Naive B cell (primary cell): ENCODE measurements around the gene CPPED1. TPM values are rescaled to one million over a fixed set of nuclear protein-coding genes. Genes with fewer than 3 reads are reported as not detected.

ENCODE experiments used
- ATAC-seq, 2 donors: fragments of 150-1000 bp; cut with Tn5 transposase; 2 replicates each; pipeline ENCODE4 v1.10.0; 2021; ENCODE audit warnings: low read depth in 2 of 2, mild to moderate bottlenecking in 2 of 2, moderate library complexity in 2 of 2
- DNase-seq: peaks from one replicate; pipeline ENCODE4 v3.0.0; 2022
- H3K27ac Mint-ChIP-seq, 6 donors: one replicate each; pipeline ENCODE4 v1.8.0; 2020 to 2022; ENCODE audit warnings: mild to moderate bottlenecking in 6 of 6, mixed read lengths in 6 of 6, moderate library complexity in 5 of 6, inconsistent platforms in 2 of 6
- H3K27me3 Mint-ChIP-seq, 3 donors: one replicate each; pipeline ENCODE4 v1.8.0; 2021 to 2022; ENCODE audit warnings: mixed read lengths in 3 of 3, mild to moderate bottlenecking in 1 of 3
- H3K36me3 Mint-ChIP-seq, 2 donors: one replicate each; pipeline ENCODE4 v1.8.0; 2020 to 2022; ENCODE audit warnings: mixed read lengths in 2 of 2, inconsistent platforms in 1 of 2, mild to moderate bottlenecking in 1 of 2
- H3K4me1 Mint-ChIP-seq, 3 donors: one replicate each; pipeline ENCODE4 v1.8.0; 2020 to 2022; ENCODE audit warnings: mixed read lengths in 3 of 3, inconsistent platforms in 1 of 3, mild to moderate bottlenecking in 1 of 3, moderate library complexity in 1 of 3
- H3K4me3 Mint-ChIP-seq, 8 donors: one replicate each; pipeline ENCODE4 v1.8.0; 2020 to 2022; ENCODE audit warnings: mild to moderate bottlenecking in 8 of 8, mixed read lengths in 8 of 8, moderate library complexity in 8 of 8, inconsistent platforms in 2 of 8
- H3K9me3 Mint-ChIP-seq, 7 donors: one replicate each; pipeline ENCODE4 v1.8.0; 2020 to 2022; ENCODE audit warnings: mixed read lengths in 7 of 7, mild to moderate bottlenecking in 5 of 7, inconsistent platforms in 2 of 7, moderate library complexity in 1 of 7
- polyA plus RNA-seq, 6 donors: library from polyadenylated mRNA; unstranded; fragments of 300-500 nt; fragmentation: Illumina TruSeq; gene quantifications; one replicate each; pipeline ENCODE4 v1.2.3, GENCODE V29; 2021; ENCODE audit warnings: low read depth in 6 of 6

CPPED1 gene
- polyA plus RNA-seq, 6 donors from 2014 or later: 1.9 to 9.1 (median 8.2) TPM

GRCh38 chr16:12700161-12700560 is 103.5 kb downstream of the CPPED1 start:
- peak overlapping the region in 1 of 6 donors; percentile 56 for H3K27ac Mint-ChIP-seq
- no peak overlapping the region for H3K4me3 Mint-ChIP-seq
- no peaks in the 10 kb centered on the region for H3K4me1 Mint-ChIP-seq
- H3K9me3 Mint-ChIP-seq: no peaks in the 10 kb centered on the region
- DNase-seq (no peak), ATAC-seq (no peak)
- H3K27me3 Mint-ChIP-seq: no peaks in the 10 kb centered on the region
- peaks cover 0 to 10% of the 10 kb centered on the region in 2 donors for H3K36me3 Mint-ChIP-seq

DNA sequence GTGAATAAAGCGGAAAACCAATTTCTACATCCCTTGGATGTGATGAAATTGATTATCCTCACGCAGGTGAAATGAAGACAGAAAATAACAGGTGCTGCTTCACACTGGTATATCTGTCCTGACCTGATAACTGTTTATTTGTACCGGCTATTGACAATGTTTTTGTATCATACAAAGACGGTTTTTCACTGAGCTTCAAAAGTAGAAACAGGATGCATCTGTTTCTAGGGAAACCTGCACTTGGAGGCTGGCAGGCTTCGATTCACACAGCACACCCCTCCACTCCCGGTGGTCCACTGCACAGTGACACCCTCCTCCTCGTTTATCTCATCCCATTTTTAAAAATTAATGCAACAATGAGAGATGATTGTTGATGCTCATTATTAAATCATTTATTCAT is 104.5 kb downstream of the CPPED1 start:
- Mint-ChIP-seq H3K4me1 (no peaks in the 10 kb centered on the region), H3K4me3 (no peak overlapping the region), H3K27me3 (no peaks in the 10 kb centered on the region), H3K9me3 (no peaks in the 10 kb centered on the region), H3K36me3 (peaks cover 0 to 8% of the 10 kb centered on the region in 2 donors), H3K27ac (no peak overlapping the region)
- ATAC-seq (no peak), DNase-seq (no peak)

DNA sequence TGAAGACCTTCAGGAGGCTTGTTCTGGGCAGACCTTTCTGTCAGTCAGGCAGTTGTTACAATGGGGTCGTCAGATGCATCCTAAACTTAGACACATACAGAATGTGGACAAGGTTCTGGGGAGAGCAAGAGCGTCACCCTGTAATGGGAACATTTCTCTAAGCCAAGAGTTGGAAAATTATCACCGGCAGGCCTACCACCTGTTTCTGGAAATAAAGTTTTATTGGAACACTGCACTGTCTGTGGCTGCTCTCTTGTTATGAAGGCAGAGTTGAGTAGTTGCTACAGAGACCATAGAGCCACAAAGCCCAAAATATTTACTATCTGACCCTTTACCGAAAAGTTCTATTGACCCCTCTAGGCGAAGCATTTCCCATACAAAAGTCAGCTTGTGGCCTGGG is 106.2 kb downstream of the CPPED1 start:
- H3K9me3 Mint-ChIP-seq: no peaks in the 10 kb centered on the region
- no peak for DNase-seq
- H3K36me3 Mint-ChIP-seq: peaks cover 0 to 8% of the 10 kb centered on the region in 2 donors
- H3K4me3 Mint-ChIP-seq: no peak overlapping the region
- ATAC-seq: no peak
- H3K27me3 Mint-ChIP-seq: no peaks in the 10 kb centered on the region
- no peaks in the 10 kb centered on the region for H3K4me1 Mint-ChIP-seq
- no peak overlapping the region for H3K27ac Mint-ChIP-seq

GRCh38 chr16:12695454-12695853 is 108.2 kb downstream of the CPPED1 start:
- H3K27me3 Mint-ChIP-seq: no peaks in the 10 kb centered on the region
- no peaks in the 10 kb centered on the region for H3K4me1 Mint-ChIP-seq

GRCh38 chr16:12690024-12690423 is 113.7 kb downstream of the CPPED1 start:
- H3K9me3 Mint-ChIP-seq: no peaks in the 10 kb centered on the region
- H3K4me3 Mint-ChIP-seq: no peak overlapping the region
- H3K27me3 Mint-ChIP-seq: no peaks in the 10 kb centered on the region
- no peak for ATAC-seq
- H3K27ac Mint-ChIP-seq: no peak overlapping the region
- no peaks in the 10 kb centered on the region for H3K4me1 Mint-ChIP-seq
- peaks cover 0 to 9% of the 10 kb centered on the region in 2 donors for H3K36me3 Mint-ChIP-seq
- no peak for DNase-seq

More at GRCh38 chr16:12695454-12695853, 108.2 kb downstream of the CPPED1 start:
- DNase-seq (no peak), ATAC-seq (no peak)
- no peak overlapping the region for H3K4me3 Mint-ChIP-seq
- peaks cover 0 to 12% of the 10 kb centered on the region in 2 donors for H3K36me3 Mint-ChIP-seq
- peak overlapping the region in 1 of 6 donors; percentile 48 for H3K27ac Mint-ChIP-seq
- no peaks in the 10 kb centered on the region for H3K9me3 Mint-ChIP-seq

DNA sequence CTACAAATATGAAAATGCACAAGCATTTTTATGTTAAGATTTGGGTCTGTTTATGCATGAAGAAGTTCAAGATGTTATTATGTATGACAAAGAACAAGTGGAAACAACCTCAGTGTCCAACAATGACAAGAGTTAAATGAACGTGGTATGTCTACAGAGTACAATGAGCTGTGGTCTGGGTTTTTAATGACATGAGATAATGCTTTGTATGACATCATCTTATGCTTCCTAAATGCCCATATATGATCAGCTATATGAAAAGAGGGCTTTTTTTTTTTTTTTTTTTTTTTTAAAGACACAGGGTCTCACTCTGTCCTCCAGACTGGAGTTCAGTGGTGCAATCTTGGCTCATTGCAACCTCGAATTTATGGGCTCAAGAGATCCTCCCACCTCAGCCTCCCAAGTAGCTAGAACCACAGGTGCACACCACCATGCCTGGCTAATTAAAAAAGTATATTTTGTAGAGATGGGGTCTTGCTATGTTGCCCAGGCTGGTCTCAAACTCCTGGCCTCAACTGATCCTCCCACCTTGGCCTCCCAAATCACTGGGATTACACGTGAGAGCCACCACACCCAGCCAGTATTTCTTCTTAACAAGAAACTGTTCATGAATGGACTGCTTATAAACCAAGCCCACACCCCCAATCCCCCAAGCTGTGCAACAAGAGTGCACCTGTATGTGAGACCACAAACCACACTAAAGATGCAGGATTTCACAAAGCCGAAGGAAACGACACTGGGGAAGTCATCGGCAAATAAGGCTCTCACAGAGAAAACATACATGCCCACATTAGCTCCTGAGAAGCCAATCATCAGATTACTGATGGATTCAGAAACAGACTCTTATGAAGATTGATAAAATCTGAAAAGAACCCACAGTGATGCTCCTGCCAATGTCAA is 114.5 kb downstream of the CPPED1 start:
- H3K4me1 Mint-ChIP-seq: no peaks in the 10 kb centered on the region
- DNase-seq (no peak), ATAC-seq (no peak)
- no peak overlapping the region for H3K27ac Mint-ChIP-seq
- no peaks in the 10 kb centered on the region for H3K9me3 Mint-ChIP-seq
- peaks cover 0 to 9% of the 10 kb centered on the region in 2 donors for H3K36me3 Mint-ChIP-seq
- H3K27me3 Mint-ChIP-seq: no peaks in the 10 kb centered on the region
- no peak overlapping the region for H3K4me3 Mint-ChIP-seq

- Mint-ChIP-seq H3K9me3 (peaks cover 0 to 6% (median 0%) of the 10 kb centered on the region in 7 donors), H3K27me3 (no peaks in the 10 kb centered on the region), H3K36me3 (peaks cover 0 to 11% of the 10 kb centered on the region in 2 donors), H3K27ac (no peak overlapping the region), H3K4me3 (peak overlapping the region in 1 of 8 donors; percentile 20), H3K4me1 (no peaks in the 10 kb centered on the region)
- DNase-seq (no peak), ATAC-seq (no peak)
These were observed 117.9 kb downstream of the CPPED1 start for GRCh38 chr16:12685806-12686205.

DNA sequence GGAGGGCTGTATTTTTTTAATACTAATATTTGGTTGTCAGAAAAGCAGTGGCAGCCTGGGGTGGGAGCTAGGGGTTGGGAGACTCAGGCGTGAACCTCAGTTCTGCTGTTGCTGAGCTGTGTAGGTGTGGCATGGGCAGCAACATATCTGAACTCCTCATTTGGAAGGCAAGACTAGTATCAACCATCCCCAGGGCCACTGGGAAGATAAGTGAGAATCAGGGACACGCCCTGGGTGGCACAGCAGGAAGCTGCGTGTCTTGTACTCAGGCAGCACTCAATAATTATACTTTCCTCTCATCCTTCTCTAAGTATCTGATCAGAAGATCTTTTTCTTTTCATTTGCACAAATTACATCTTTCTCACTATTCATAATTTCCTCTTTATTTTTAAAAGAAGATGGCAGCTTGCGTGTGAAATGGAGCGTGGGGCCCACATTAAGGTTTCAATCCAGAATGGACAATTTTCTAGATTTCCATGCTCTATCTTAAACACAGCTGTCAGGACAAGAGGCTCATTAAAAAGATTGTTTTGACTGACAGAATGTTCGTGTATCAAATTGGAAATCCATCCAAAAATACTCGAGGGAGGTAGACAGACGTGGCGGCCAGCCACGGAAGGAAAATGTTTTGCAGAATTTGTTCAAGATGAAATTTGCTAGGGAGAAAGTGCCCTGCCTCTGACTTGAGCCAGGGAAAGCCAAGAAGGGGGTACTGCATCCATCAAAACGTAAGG is 121.1 kb downstream of the CPPED1 start:
- Mint-ChIP-seq H3K4me3 (no peak overlapping the region), H3K4me1 (peaks cover 0 to under 1% (median 0%) of the 10 kb centered on the region in 3 donors), H3K27me3 (no peaks in the 10 kb centered on the region), H3K36me3 (peaks cover 0 to 8% of the 10 kb centered on the region in 2 donors), H3K27ac (no peak overlapping the region), H3K9me3 (peaks cover 0 to 11% (median 0%) of the 10 kb centered on the region in 7 donors)
- DNase-seq (no peak), ATAC-seq (no peak)

DNA sequence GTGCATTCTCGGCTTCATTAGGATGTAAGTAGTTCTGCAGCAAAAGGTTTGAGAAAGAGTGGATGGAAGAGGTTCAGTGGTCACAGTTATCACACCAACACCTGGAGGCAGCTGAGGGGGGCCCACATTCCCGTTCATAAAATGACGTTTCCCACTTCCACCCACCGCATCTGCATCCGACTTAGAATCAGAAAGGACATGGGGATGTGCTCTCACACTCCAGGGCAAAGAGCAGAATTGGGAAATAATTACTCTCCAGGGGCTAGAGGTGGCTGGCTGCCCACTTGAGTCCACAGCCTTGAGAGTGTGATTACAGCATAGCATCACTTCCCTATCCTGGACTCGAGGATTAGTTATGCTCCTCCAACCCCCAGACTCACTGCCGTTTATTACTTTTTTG is 122.0 kb downstream of the CPPED1 start:
- Mint-ChIP-seq H3K36me3 (peaks cover 0 to 8% of the 10 kb centered on the region in 2 donors), H3K9me3 (peaks cover 0 to 11% (median 0%) of the 10 kb centered on the region in 7 donors), H3K27ac (no peak overlapping the region), H3K4me3 (no peak overlapping the region), H3K4me1 (peaks cover 0 to 7% (median 0%) of the 10 kb centered on the region in 3 donors), H3K27me3 (no peaks in the 10 kb centered on the region)
- DNase-seq (no peak), ATAC-seq (no peak)

- Mint-ChIP-seq H3K4me1 (peaks cover 0 to 7% (median 0%) of the 10 kb centered on the region in 3 donors), H3K4me3 (no peak overlapping the region), H3K27me3 (no peaks in the 10 kb centered on the region), H3K27ac (no peak overlapping the region), H3K9me3 (peaks cover 0 to 11% (median 0%) of the 10 kb centered on the region in 7 donors), H3K36me3 (peaks cover 0 to 8% of the 10 kb centered on the region in 2 donors)
- DNase-seq: no peak
- ATAC-seq: no peak
These were observed 123.2 kb downstream of the CPPED1 start for GRCh38 chr16:12680531-12680930.

- ATAC-seq (no peak), DNase-seq (no peak)
- H3K9me3 Mint-ChIP-seq: peaks cover 0 to 11% (median 0%) of the 10 kb centered on the region in 7 donors
- no peak overlapping the region for H3K27ac Mint-ChIP-seq
- H3K36me3 Mint-ChIP-seq: peaks cover 0 to 8% of the 10 kb centered on the region in 2 donors
- peaks cover 0 to 7% (median 0%) of the 10 kb centered on the region in 3 donors for H3K4me1 Mint-ChIP-seq
- no peak overlapping the region for H3K4me3 Mint-ChIP-seq
- H3K27me3 Mint-ChIP-seq: no peaks in the 10 kb centered on the region
These were observed 123.9 kb downstream of the CPPED1 start for GRCh38 chr16:12679660-12680272.

GRCh38 chr16:12678983-12679382 is 124.7 kb downstream of the CPPED1 start:
- no peak for DNase-seq
- H3K27me3 Mint-ChIP-seq: no peaks in the 10 kb centered on the region
- H3K9me3 Mint-ChIP-seq: peaks cover 0 to 11% (median 0%) of the 10 kb centered on the region in 7 donors
- H3K4me1 Mint-ChIP-seq: peaks cover 0 to 7% (median 0%) of the 10 kb centered on the region in 3 donors
- H3K27ac Mint-ChIP-seq: no peak overlapping the region
- H3K4me3 Mint-ChIP-seq: no peak overlapping the region
- no peak for ATAC-seq
- H3K36me3 Mint-ChIP-seq: peaks cover 0 to 8% of the 10 kb centered on the region in 2 donors

DNA sequence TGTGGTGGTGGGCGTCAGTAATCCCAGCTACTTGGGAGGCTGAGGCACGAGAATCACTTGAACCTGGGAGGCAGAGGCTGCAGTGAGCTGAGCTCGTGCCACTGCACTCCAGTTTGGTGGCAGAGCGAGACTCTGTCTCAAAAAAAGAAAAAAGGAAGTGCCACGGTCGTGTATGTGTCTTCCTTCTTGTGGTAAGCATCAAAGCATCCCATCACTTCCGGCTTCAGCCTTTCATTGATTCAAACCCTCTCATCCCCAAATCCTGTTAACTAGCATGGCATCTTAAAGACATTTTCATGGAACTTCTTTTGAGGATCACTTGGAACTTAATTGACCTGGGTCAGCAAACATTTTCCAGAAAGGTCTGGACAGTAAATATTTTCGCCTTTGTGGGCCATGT is 126.2 kb downstream of the CPPED1 start:
- Mint-ChIP-seq H3K27ac (peak overlapping the region in 2 of 6 donors; percentile 24 to 58), H3K27me3 (no peaks in the 10 kb centered on the region), H3K9me3 (peaks cover 0 to 11% (median 0%) of the 10 kb centered on the region in 7 donors), H3K4me3 (no peak overlapping the region), H3K4me1 (peaks cover 0 to 7% (median 0%) of the 10 kb centered on the region in 3 donors), H3K36me3 (no peaks in the 10 kb centered on the region)
- DNase-seq (no peak), ATAC-seq (no peak)
